Fibroblast of skin of right quadriceps (primary cell): ENCODE measurements around the gene PABPC1L.
A peak's percentile ranks its signal among the peaks of the same experiment; 100 is the strongest.

Experiments
- DNase-seq: peaks from one replicate; pipeline ENCODE4 v3.0.0-alpha.2; 2013

The PABPC1L gene

DNA sequence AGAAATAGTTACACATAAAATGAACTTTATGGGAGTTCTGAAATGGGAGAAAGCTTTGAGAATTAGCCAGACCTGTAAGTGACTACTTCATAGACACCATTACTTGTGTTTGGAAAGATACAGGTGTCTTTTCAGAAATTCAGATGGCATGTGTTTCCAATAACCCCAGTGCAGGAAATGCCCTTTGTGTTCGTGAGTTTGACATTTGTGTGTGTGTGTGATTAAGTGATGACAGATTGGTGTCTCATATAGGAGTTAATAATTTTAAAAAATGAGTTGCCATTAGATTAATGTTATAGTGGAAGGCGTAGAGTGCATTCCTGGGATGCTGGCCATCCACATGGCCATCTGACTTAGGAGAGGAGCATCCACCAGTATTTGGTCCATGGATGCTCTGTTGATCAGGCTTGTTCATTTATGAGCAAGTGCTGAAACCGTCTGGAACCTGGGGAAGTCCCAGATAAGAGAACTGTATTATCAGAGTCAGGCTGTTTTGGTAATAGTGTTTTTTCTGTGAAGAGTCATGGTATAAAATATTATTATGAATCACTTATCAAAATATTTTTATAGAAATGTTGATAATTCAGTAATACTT is 59.5 kb downstream of the PABPC1L start:
- DNase-seq = no peak

GRCh38 chr20:44970243-44970757 is 60.4 kb downstream of the PABPC1L start:
- DNase-seq = no peak

- peak; percentile 50 for DNase-seq
Observed at GRCh38 chr20:44973053-44973452, 63.2 kb downstream of the PABPC1L start.

DNA sequence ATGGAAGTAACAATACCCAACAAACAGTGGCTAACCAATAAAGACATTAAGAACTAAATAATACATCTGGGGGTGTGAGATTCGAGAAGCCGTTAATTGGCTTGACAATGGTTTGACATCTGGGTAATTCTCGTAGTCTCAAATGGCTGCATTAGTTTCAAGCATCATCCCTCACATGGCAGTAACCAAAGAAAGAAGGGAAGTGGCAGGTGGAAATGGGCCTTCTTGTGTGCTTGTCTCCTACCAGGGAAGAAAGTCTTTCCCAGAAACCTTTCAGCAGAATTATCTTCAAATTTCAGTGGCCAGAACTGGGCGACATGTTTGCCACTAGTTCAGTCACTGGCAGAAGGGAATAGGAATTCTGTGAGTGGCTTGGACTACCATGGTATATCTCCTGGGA is 66.8 kb downstream of the PABPC1L start:
- DNase-seq = no peak

DNA sequence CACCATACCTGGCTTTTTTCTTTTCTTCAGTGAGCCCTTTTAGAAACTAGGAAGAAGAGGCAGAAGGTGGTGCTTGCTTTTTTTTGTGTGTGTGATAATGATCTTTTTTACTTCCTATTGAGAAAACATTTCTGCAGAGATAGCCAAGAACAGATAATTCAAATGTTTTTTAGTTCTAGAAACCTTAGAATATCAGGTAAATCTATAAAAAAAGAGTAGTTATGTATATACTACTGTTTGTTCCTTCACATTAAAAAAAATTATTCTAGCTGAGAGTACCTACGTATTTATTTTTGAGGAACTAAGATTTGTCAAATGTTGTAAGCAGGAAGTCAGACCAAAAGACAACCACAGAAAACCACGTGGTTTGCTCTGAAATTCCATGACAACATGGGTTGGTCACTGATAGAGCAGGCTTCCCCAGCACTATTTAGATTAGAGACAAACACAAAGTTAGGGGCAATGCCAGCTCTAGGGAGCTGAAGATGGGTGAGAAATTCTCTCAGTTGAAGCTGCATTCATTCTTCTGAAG is 69.3 kb downstream of the PABPC1L start:
- DNase-seq = no peak

- no peak for DNase-seq
Observed at GRCh38 chr20:44981736-44982406, 72.0 kb downstream of the PABPC1L start.

GRCh38 chr20:44983093-44983674 is 73.3 kb downstream of the PABPC1L start:
- DNase-seq = no peak

DNA sequence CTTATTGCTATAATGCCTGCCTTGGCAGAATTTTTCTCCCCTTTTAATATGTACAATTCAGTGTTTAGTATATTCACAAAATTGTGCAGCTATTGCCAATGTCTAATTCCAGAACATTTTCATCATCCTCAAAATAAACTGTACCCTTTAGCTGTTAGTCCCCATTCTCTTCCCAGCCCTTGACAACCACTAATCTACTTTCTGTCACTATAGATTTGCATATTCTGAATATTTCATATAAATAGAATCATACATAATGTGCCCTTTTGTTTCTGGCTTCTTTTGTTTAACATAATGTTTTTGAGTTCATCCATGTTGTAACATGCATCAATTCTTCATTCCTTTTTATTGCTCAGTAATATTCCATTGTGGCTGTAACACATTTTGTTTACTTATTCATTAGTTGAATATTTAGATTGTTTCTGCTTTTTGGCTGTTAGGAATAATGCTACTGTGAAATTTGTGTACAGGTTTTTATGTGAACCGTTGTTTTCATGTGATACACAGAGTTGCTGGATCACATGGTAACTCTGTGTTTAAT is 78.8 kb downstream of the PABPC1L start:
- no peak for DNase-seq
